ENCODE measurements around the gene MEX3A. TPM values are rescaled to one million over a fixed set of nuclear protein-coding genes. Genes with fewer than 3 reads are reported as not detected.

Gene MEX3A
- total and polyA plus RNA-seq, 2 donors (not counting 3 experiments of a cell fraction or from before 2014, with no cell fraction given), result 20.2 to 23.6 TPM

GRCh38 chr1:156110252-156110651 lies 28.0 kb upstream of the MEX3A start:
- dilution Hi-C loops (cut with MboI; ENCODE audit: extremely low pct_ligation_motif_present, low sequenced_read_pairs) (no loop called here), intact Hi-C loops (cut with micrococcal nuclease) (no loop called here)
- Histone ChIP-seq H2AFZ (ENCODE audit: low read depth, low read length) (no peak overlapping the region), H3K4me1 (ENCODE audit: control insufficient read depth, extremely low read depth, insufficient read depth, low read length) (peaks cover 16% of the 10 kb centered on the region), H3K9me1 (replicated peaks; ENCODE audit: control insufficient read depth, extremely low read depth, insufficient read depth, low read length) (no peaks in the 10 kb centered on the region), H3K4me3 (replicated peaks in 1 of 3; ENCODE audit: insufficient read depth in 1 of 3, low read depth in 1 of 3, low read length in 3 of 3) (no peak overlapping the region), H3K9ac (replicated peaks; ENCODE audit: extremely low read depth, insufficient read depth, low read length) (no peak overlapping the region), H3K4me2 (ENCODE audit: insufficient read depth, low read length) (no peak overlapping the region), H3K36me3 (ENCODE audit: control insufficient read depth in 2 of 2, extremely low read depth in 1 of 2, insufficient read depth in 2 of 2, low read length in 2 of 2) (no peaks in the 10 kb centered on the region), H3K79me2 (ENCODE audit: control insufficient read depth, insufficient read depth, low read length) (peaks cover 7% of the 10 kb centered on the region), H3K27ac (ENCODE audit: insufficient read depth, low read depth, low read length) (no peak overlapping the region), H3K27me3 (ENCODE audit: control insufficient read depth in 2 of 2, insufficient read depth in 2 of 2, low read length in 2 of 2) (no peaks in the 10 kb centered on the region), H4K20me1 (replicated peaks; ENCODE audit: control insufficient read depth, extremely low read depth, insufficient read depth, low read length) (no peaks in the 10 kb centered on the region), H3K9me3 (replicated peaks; ENCODE audit: control insufficient read depth, insufficient read depth, low read length) (no peaks in the 10 kb centered on the region)
- ChIA-PET POLR2A (no interaction called here), CTCF (interaction anchor here (0.8 kb wide), 1 partner anchor 13 kb away, joined by 3 read pairs; no protein-coding TSS in a partner anchor)
- DNase-seq (ENCODE audit: low read depth, low spot score), result no peak
- FAIRE-seq, result no peak
- BruUV-seq (replicated peaks), result no TSS peak
- no peak for TF ChIP-seq POLR2AphosphoS5 (IDR thresholded peaks at IDR 0.05; ENCODE audit: insufficient read depth, low read depth, low read length)
- TF ChIP-seq MAX (IDR thresholded peaks at IDR 0.05; ENCODE audit: insufficient read depth, insufficient read length), result no peak
- TF ChIP-seq GATA2 (IDR thresholded peaks at IDR 0.05; ENCODE audit: insufficient read depth, insufficient read length, low read depth, low read length), result no peak
- no peak for TF ChIP-seq FOS (IDR thresholded peaks at IDR 0.05; ENCODE audit: borderline replicate concordance, insufficient read depth, low read length)
- no peak for TF ChIP-seq JUN (IDR thresholded peaks at IDR 0.05; ENCODE audit: borderline replicate concordance, insufficient read depth, insufficient read length, low read depth)
- TF ChIP-seq POLR2A (IDR thresholded peaks at IDR 0.05; ENCODE audit: low read depth, low read length), result no peak
- TF ChIP-seq CTCF (IDR thresholded peaks at IDR 0.05; ENCODE audit: extremely low read depth in 1 of 2, insufficient read depth in 1 of 2, low read depth in 1 of 2, low read length in 2 of 2), result no peak
- no peak for TF ChIP-seq MYC (IDR thresholded peaks at IDR 0.05; ENCODE audit: low read depth, low read length)
- TF ChIP-seq EZH2 (IDR thresholded peaks at IDR 0.05; ENCODE audit: borderline replicate concordance, low read depth, low read length, severe bottlenecking), result no peak

Data from endothelial cell of umbilical vein (primary cell).